GM23248 (cell line): ENCODE measurements around the gene LCN15.

ENCODE experiments used
- EZH2 ChIP-seq: fragments of 200-600 bp; sonication (generic); IDR thresholded peaks from 2 replicates; pipeline ENCODE4 v1.6.1; 2018; ENCODE audit warnings: antibody characterized with exemption, mild to moderate bottlenecking; ENCODE audit not compliant: insufficient read depth, poor library complexity, severe bottlenecking
- EZH2phosphoT487 ChIP-seq: fragments of 200-600 bp; sonication (generic); IDR thresholded peaks from 2 replicates; pipeline ENCODE4 v1.6.1; 2018; ENCODE audit warnings: antibody characterized with exemption, moderate library complexity, mild to moderate bottlenecking, low read depth; ENCODE audit not compliant: insufficient read depth

- TF ChIP-seq EZH2 (no peak), EZH2phosphoT487 (no peak)
Measured at GRCh38 chr9:136776947-136777346, 12.6 kb upstream of the LCN15 start.
